GM19452 (cell line): ENCODE measurements around the gene LAIR1.
"Not testable (repeated sequence)": the region's sequence is repeated elsewhere in the genome, so short reads cannot be mapped to it uniquely, and the experiment has no call there.

ENCODE experiments used
- ATAC-seq: cut with Tn5 transposase; IDR thresholded peaks from one replicate; pipeline ENCODE4 v1.9.1; 2021; ENCODE audit not compliant: unreplicated experiment

LAIR1 gene

DNA sequence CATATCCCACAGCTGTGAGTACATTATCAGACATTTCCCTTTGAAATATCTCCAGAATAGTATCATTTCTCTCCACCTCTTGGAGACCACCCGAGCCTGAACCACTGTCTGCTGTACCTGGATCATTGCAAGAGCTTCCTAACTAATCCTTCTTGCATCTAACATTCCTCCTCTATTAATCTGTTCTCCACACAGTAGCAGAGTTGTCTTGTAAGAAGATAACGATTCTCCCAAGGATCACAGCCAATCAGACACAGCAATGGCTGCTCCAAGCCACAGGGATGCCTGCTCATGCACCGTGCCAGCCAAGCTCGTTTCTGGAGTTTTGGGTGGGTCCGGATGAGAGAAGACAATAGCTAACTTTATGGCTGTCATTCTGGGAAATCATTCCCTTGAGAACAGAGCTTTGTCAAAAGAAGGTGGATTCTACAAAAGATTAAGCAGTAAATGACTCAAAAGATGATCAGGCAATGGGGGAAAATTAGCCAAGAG, 14.5 kb upstream of the LAIR1 start:
- ATAC-seq, result no peak

- ATAC-seq, result no peak
Measured at GRCh38 chr19:54376610-54377285, 12.0 kb upstream of the LAIR1 start.

- not testable (repeated sequence) for ATAC-seq
Measured at GRCh38 chr19:54375181-54375938, 10.6 kb upstream of the LAIR1 start.

GRCh38 chr19:54373781-54374631, 9.3 kb upstream of the LAIR1 start:
- ATAC-seq, result no peak

- ATAC-seq, result not testable (repeated sequence)
Measured at GRCh38 chr19:54371453-54371852, 6.7 kb upstream of the LAIR1 start.

DNA sequence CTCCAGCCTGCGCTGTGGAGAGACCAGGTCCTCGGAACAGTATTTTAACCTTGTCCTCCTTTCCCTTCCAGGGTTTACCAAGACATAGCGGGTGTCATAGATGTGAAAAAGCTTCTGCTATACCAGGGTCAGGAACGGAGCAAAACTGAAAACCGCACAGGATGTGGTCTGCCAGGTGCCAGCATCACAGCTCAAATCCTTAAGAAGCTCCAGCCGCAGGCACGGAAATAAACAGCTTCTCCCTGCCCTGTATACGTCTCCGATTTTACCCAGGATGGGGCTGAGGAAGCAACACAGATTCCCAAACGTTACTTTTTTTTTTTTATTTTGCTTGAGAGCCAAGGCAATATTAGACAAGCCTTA, 5.7 kb upstream of the LAIR1 start:
- not testable (repeated sequence) for ATAC-seq

DNA sequence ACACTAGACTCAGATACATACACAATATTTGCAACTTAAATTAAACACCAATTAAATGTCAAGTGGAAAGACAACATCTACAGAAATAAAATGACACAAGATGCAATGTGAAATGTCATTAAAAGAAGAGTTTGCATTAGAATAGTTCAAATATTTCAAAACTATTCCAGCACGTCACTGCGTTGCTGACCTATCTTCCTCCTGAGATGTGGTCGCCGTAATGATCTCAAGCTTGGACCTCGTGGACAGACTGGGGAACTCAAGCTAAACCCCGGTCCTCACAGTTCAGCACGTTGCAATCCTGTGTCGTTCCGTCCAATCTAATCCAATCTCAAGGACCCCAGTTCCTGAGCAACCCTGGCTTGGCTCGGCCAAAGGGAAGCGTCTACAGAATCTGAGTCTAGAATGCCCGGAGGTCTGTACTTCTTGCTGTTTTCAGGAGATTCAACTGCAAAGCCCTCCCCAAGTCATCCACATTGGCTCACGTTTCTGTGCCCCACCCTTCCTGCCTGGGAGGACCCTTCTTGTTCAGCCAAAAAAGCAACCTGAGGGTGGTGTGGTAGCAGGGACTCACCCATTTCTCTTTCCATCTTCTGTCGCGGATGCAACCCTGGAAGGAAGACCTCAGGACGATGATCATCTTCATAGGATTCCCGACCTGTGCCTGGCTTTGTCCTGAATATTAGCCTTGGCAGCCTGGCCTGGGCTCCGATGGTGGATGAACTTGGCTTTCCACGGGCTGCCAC, 5.1 kb upstream of the LAIR1 start:
- not testable (repeated sequence) for ATAC-seq

GRCh38 chr19:54369082-54369687, 4.5 kb upstream of the LAIR1 start:
- no peak for ATAC-seq

- ATAC-seq, result no peak
Measured at GRCh38 chr19:54366811-54367210, 2.1 kb upstream of the LAIR1 start.

GRCh38 chr19:54365798-54366197, 1.1 kb upstream of the LAIR1 start:
- not testable (repeated sequence) for ATAC-seq

- ATAC-seq, result not testable (repeated sequence)
Measured at GRCh38 chr19:54361680-54362422, 2.9 kb downstream of the LAIR1 start.

- ATAC-seq, result peak; percentile 58
Measured at GRCh38 chr19:54359149-54359820, 5.4 kb downstream of the LAIR1 start.

DNA sequence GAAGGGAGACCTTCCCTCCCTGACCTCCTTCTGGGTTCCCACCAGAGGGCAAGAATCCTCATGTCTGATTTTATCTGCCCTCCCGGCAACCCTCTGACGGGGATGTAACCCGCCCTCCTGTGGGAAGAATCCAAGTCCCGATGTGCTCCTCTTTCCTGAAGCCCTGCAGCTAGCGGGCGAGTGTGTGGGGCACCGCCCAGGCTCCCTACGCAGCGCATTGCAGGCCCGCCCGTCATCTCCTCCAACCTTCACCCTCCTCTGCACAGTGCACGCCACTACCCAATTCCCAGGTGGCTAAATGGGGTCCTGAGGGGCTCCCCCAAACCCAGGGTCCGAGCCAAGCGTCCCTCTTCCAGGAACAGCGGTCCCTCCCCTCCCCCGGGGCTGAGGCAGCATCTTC, 7.3 kb downstream of the LAIR1 start:
- ATAC-seq, result no peak

GRCh38 chr19:54356444-54357056, 8.2 kb downstream of the LAIR1 start:
- no peak for ATAC-seq

- ATAC-seq, result no peak
Measured at GRCh38 chr19:54355675-54356074, 9.1 kb downstream of the LAIR1 start.

DNA sequence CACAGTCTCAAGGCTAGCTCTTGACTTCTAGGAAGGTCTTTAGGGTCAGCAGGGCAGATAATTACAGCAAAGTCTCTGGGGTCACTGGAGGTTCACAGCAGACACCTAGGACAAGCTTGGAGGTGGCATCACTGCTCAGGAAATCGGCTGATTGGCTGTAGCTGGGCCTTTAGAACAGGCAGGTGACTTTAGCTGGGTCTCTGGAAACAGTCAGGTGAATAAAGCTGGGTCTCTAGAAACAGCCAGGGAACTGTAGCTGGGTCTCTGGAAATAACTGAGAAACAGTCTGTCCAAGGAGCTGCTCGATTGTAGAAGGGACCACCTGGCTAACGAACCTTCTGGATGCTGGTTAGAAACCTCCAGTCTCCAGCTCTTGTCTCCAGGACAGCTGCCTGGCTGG, 10.0 kb downstream of the LAIR1 start:
- no peak for ATAC-seq

- no peak for ATAC-seq
Measured at GRCh38 chr19:54352546-54352945, 12.2 kb downstream of the LAIR1 start.

DNA sequence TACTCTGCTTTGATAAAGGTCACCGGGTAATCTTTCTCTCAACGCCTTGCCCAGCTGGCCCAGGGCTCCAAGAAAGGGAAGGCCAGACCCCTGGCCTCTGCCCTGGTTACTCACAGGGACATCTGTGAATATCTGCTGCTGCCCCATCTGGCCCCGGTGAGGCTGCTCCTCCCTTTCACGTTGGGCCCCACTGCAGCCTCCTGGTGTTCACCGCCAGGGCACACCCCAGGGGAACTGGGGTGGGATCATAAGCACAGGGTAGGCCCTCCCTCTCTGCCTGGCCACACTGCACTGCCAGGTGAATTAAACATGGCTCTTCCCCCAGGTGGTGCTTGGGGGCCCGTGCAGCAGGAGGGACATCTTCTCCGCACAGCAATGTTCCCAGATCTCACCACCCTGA, 12.7 kb downstream of the LAIR1 start:
- ATAC-seq, result no peak

DNA sequence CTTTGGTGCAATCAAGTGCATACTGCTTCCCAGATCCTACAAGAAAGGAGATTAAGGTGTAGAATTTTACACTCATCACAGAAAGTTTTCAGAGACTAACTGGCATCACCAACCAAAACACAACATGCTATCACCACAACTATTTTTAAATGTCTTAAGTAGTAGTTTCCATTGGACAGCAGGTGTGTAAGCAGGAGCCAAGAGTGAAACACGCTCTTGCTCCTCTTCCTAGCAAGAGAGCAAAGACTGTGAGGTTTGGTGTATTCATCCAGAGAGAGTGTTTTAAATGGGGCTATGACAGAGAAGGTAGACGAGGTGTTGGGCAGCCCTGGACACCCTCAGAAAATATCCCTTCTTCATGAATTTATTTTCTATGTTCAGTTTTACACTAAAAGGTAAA, 13.3 kb downstream of the LAIR1 start:
- ATAC-seq, result no peak
